ENCODE data around the gene EPOP.
"Not testable (repeated sequence)": the region's sequence is repeated elsewhere in the genome, so short reads cannot be mapped to it uniquely, and the experiment has no call there.

The EPOP gene

GRCh38 chr17:38672788-38673706 is 1.7 kb downstream of the EPOP start:
- no peak for FAIRE-seq

- no peak for FAIRE-seq
Observed at GRCh38 chr17:38671939-38672720, 2.6 kb downstream of the EPOP start.

- no peak for FAIRE-seq
Observed at GRCh38 chr17:38669520-38669919, 5.2 kb downstream of the EPOP start.

GRCh38 chr17:38667787-38668122 is 7.0 kb downstream of the EPOP start:
- no peak for FAIRE-seq

GRCh38 chr17:38667099-38667786 is 7.5 kb downstream of the EPOP start:
- FAIRE-seq, result no peak

GRCh38 chr17:38663964-38664644 is 10.7 kb downstream of the EPOP start:
- no peak for FAIRE-seq

- no peak for FAIRE-seq
Observed at GRCh38 chr17:38663125-38663751, 11.5 kb downstream of the EPOP start.

- FAIRE-seq, result no peak
Observed at GRCh38 chr17:38660097-38661025, 14.4 kb downstream of the EPOP start.

GRCh38 chr17:38659415-38659814 is 15.3 kb downstream of the EPOP start:
- no peak for FAIRE-seq

- no peak for FAIRE-seq
Observed at GRCh38 chr17:38658741-38659345, 15.9 kb downstream of the EPOP start.

GRCh38 chr17:38657824-38658740 is 16.7 kb downstream of the EPOP start:
- FAIRE-seq, result no peak

- no peak for FAIRE-seq
Observed at GRCh38 chr17:38656959-38657823, 17.6 kb downstream of the EPOP start.

GRCh38 chr17:38654411-38655398 is 20.1 kb downstream of the EPOP start:
- no peak for FAIRE-seq

GRCh38 chr17:38653679-38654078 is 21.1 kb downstream of the EPOP start:
- FAIRE-seq, result no peak

- no peak for FAIRE-seq
Observed at GRCh38 chr17:38653230-38653629, 21.5 kb downstream of the EPOP start.

GRCh38 chr17:38650653-38651173 is 24.0 kb downstream of the EPOP start:
- not testable (repeated sequence) for FAIRE-seq

- FAIRE-seq, result no peak
Observed at GRCh38 chr17:38637951-38638350, 36.8 kb downstream of the EPOP start.

Measured in G401.6 (cell line).